ACC112 (cell line): ENCODE measurements around the gene CNOT6.
"Not testable (repeated sequence)": the region's sequence is repeated elsewhere in the genome, so short reads cannot be mapped to it uniquely, and the experiment has no call there.

Experiments
- H2AFZ ChIP-seq: fragments of 200-600 bp; sonication (generic); one replicate; pipeline ENCODE4 v1.6.0; 2017; ENCODE audit warnings: antibody characterized with exemption, low read length; ENCODE audit not compliant: unreplicated experiment
- H3K27ac ChIP-seq: fragments of 200-600 bp; sonication (generic); 2 replicates; pipeline ENCODE4 v1.5.1; 2014; ENCODE audit warnings: low read depth, mild to moderate bottlenecking, antibody characterized with exemption, low read length, moderate library complexity
- H3K27me3 ChIP-seq: fragments of 200-600 bp; sonication (generic); 2 replicates; pipeline ENCODE4 v1.6.1; 2014; ENCODE audit warnings: mild to moderate bottlenecking, antibody characterized with exemption, low read length, moderate library complexity, mixed read lengths; ENCODE audit not compliant: insufficient read depth
- H3K36me3 ChIP-seq: fragments of 200-600 bp; sonication (generic); 2 replicates; pipeline ENCODE4 v1.6.1; 2016; ENCODE audit warnings: mild to moderate bottlenecking, antibody characterized with exemption, low read length, moderate library complexity, mixed read lengths; ENCODE audit not compliant: insufficient read depth
- H3K4me1 ChIP-seq: fragments of 200-600 bp; sonication (generic); one replicate; pipeline ENCODE4 v1.6.1; 2016; ENCODE audit warnings: low read length, mixed read lengths; ENCODE audit not compliant: insufficient read depth, unreplicated experiment, control insufficient read depth
- H3K4me3 ChIP-seq: fragments of 200-600 bp; sonication (generic); 2 replicates; pipeline ENCODE4 v1.5.1; 2014; ENCODE audit warnings: mild to moderate bottlenecking, low read depth, low read length
- H3K79me2 ChIP-seq: fragments of 200-600 bp; sonication (generic); one replicate; pipeline ENCODE4 v1.6.0; 2016; ENCODE audit warnings: low read length; ENCODE audit not compliant: control insufficient read depth, unreplicated experiment, insufficient read depth

CNOT6 gene

DNA sequence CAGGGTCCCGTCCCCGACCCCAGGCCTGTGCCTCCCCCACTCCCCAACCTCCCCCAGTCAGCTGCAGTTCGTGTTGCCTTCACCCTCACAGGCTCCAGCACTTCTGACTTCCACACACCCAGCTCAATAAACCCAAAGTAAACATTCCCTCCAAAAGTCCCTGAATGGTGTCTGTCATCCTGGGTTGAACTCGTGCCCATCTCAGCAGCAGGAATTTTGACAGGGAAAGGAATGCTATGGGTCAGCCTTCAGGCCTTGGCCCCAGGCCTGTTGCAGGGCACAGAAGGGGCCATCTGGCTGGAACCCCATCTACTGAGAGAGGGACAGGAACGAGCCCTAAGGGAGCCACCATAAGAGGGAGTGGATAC, 29.6 kb upstream of the CNOT6 start:
- Histone ChIP-seq H3K36me3 (no peaks in the 10 kb centered on the region), H3K79me2 (no peaks in the 10 kb centered on the region), H3K4me3 (no peak overlapping the region), H3K27me3 (no peaks in the 10 kb centered on the region), H3K27ac (no peak overlapping the region), H3K4me1 (no peaks in the 10 kb centered on the region), H2AFZ (no peak overlapping the region)

DNA sequence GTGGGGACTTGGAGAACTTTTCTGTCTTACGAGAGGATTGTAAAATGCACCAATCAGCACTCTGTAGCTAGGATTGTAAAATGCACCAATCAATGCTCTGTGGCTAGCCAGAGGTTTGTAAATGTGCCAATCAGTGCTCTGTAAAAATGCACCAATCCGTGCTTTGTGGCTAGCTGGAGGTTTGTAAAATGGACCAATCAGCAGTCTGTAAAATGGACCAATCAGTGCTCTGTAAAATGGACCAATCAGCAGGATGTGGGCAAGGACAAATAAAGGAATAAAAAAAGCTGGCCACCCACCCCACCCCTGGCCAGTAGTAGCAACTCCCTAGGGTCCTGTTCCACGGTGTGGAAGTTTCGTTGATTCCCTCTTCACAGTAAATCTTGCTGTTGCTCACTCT, 29.1 kb upstream of the CNOT6 start:
- not testable (repeated sequence) for H3K4me3 ChIP-seq, H3K27ac ChIP-seq, H3K27me3 ChIP-seq, H2AFZ ChIP-seq, H3K79me2 ChIP-seq, H3K4me1 ChIP-seq, H3K36me3 ChIP-seq

DNA sequence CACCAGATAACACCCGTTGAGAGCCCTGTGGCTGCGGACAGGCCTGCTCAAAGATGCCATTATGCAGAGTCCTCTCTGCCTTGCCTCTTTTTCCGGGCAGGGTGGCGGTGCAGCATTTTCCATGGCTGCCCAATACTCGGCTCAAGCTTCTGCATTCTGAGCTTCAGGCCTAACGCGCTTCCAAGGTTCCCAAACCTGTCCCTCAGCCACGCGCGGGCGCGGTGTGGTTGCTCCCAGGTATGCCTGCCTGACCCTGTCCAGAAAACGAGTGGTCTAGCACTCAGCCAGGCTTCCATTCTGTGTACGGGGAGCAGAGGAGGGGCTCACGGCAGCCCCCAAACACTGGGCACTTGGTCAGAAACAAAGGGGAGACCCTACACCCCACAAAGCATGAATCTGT, 27.9 kb upstream of the CNOT6 start:
- no peak overlapping the region for H2AFZ ChIP-seq
- no peak overlapping the region for H3K4me3 ChIP-seq
- H3K79me2 ChIP-seq = no peaks in the 10 kb centered on the region
- H3K27me3 ChIP-seq = no peaks in the 10 kb centered on the region
- H3K4me1 ChIP-seq = no peaks in the 10 kb centered on the region
- no peak overlapping the region for H3K27ac ChIP-seq
- no peaks in the 10 kb centered on the region for H3K36me3 ChIP-seq

DNA sequence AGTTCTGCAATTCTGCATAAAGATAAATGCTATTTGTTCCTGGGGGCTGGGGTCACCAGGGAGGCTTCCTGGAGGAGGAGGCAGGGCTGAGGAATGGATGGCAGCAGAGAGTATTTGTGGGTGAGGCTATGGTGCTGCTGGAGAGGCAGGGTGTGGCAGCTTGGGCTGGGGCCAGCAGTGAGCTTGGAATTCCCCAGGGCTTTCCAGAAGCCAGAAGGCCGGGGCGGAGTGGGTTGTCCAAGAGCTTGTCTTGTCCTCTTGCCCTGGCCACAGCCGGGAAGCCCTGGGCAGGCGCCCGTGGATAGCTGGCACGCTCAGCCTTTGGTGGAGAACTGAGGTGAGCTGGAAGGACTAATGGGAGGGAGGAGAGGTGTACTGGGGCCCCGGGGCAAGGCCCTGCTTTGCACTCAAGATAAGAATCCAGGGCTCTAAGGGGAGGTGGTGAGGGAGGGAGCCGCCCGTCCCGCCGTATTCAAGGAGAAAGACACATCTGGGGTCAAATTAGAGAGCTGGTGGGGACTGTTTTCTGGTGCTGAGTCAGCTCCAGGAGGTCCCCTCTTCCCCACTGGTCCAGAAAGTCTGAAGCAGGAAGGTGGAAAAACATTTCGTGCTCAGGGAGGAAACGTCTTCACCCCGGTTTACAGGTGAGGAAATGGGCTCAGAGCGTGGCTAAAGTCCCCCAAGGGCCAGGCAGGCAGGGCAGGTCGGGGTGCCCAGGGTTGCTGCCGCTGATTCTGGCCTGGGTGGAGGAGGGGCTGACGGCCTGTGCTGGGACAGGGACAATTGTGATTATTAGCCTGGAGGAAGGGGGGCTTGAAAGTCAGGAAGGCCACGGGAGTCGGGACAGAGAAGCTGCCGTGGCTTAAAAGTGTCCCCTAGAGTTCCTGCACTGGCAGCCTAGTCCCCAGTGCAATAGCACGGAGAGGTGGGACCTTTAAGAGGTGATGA, 26.9 kb upstream of the CNOT6 start:
- Histone ChIP-seq H3K27me3 (no peaks in the 10 kb centered on the region), H3K79me2 (no peaks in the 10 kb centered on the region), H2AFZ (no peak overlapping the region), H3K4me1 (no peaks in the 10 kb centered on the region), H3K36me3 (no peaks in the 10 kb centered on the region), H3K27ac (no peak overlapping the region), H3K4me3 (no peak overlapping the region)

DNA sequence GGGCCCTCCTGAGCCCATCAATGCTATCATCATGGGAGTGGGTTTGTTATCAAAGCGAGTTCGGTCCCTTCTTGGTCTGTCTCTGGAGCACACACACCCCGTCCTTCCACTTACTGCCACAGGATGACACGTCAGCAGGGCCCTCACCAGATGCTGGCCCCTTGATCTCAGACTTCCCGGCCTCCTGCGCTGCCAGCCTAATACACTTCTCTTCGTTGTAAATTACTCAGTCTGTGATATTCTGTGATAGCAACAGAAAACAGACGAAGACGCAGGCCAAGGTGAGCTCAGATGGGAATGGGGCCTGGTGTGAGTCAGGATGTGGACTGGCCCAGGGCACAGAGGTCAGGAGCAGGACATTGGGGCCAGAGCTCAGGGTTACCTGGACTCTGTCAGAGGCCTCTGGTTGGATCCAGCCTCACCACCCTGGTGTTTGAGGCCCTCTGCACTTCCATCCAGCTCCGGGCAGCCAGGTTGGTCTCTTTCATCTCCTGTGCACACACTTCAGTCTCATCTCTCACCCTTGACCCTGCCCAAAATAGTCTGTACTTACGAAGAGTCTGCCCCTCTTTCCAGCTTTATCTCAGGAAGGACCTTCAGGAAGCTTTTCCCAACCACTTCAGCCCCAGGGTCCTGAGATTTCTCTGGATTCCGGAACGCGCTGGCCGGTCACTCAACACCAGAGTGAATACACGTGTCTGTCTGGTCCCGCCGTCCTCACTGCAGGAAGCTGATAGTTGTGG, 26.0 kb upstream of the CNOT6 start:
- H3K27me3 ChIP-seq = no peaks in the 10 kb centered on the region
- no peaks in the 10 kb centered on the region for H3K79me2 ChIP-seq
- H3K27ac ChIP-seq = no peak overlapping the region
- H3K4me3 ChIP-seq = no peak overlapping the region
- no peaks in the 10 kb centered on the region for H3K4me1 ChIP-seq
- no peaks in the 10 kb centered on the region for H3K36me3 ChIP-seq
- H2AFZ ChIP-seq = no peak overlapping the region

DNA sequence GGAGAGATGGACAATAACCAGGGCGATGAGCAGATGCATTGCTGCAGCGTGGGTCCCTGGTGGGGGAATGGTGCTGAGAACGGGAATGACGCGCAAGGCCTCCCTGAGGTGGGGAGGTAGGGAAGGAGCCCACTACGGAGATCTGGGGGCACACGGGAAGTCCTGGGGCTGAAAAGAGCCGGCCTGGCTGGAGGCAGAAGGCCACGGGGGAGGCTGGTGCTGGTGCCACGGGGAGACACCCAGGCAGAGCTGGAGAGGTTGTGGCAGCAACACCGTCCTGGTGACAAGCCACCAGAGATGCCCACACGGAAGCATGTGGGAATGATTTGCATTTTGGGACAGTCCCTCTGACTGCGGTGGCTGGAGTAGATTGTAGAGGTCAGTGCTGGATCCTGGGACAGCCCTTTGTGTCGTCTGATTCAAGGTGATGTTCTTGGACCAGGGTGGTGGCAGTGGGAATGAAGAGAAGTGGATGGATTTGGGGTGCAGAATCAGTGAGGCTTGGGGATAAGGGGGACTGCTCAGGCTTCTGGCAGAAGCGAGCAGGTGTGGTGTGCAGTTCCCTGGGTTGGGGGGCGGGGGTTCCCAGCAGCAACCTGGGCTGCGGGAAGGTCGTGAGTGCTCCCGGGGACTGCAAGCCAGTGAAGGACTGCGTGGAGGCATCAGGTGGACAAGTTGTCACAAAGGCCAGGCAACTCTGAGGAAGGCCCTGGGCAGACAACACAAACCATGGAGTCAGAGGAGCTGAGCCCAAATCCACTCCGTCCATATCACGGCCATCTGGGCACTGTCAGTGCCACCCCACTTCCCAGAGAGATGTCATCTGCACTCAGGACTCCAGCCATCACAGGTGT, 25.2 kb upstream of the CNOT6 start:
- H3K79me2 ChIP-seq = no peaks in the 10 kb centered on the region
- H3K27me3 ChIP-seq = no peaks in the 10 kb centered on the region
- H3K36me3 ChIP-seq = no peaks in the 10 kb centered on the region
- no peaks in the 10 kb centered on the region for H3K4me1 ChIP-seq
- H3K4me3 ChIP-seq = no peak overlapping the region
- H2AFZ ChIP-seq = no peak overlapping the region
- no peak overlapping the region for H3K27ac ChIP-seq

DNA sequence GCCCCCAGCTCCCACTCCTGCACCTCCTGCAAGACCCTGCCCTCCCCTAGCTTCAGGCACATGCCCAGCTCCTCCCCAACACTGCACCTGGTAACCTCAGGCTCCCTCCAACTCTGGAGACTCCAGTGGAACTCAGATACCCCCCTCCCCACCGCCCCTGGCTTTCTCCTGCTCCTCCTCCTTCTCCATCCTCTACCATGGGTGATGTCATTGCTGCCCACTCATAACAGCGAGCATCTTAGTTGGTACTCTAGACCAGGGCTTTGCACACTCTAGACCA, 24.7 kb upstream of the CNOT6 start:
- H3K36me3 ChIP-seq = no peaks in the 10 kb centered on the region
- no peaks in the 10 kb centered on the region for H3K4me1 ChIP-seq
- no peak overlapping the region for H2AFZ ChIP-seq
- H3K27me3 ChIP-seq = no peaks in the 10 kb centered on the region
- H3K79me2 ChIP-seq = no peaks in the 10 kb centered on the region
- H3K27ac ChIP-seq = no peak overlapping the region
- H3K4me3 ChIP-seq = no peak overlapping the region

DNA sequence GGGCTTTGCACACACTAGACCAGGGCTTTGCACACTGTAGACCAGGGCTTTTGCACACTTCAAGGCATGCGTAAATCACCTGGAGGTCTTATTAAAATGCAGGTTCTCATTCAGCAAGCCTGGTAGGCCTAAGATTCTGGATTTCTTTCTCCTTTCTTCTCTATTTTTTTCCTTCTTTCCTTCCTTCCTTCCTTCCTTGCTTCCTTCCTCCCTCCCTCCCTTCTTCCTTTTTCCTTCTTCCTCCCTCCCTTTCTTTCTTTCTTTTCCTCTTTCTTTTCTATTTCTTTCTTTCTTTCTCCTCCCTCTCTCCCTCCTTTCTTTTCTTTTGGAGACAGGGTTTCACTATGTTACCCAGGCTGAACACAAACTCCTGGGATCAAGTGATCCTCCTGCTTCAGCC, 24.3 kb upstream of the CNOT6 start:
- H3K36me3 ChIP-seq = no peaks in the 10 kb centered on the region
- H3K4me1 ChIP-seq = no peaks in the 10 kb centered on the region
- no peaks in the 10 kb centered on the region for H3K79me2 ChIP-seq
- H3K27ac ChIP-seq = no peak overlapping the region
- no peak overlapping the region for H3K4me3 ChIP-seq
- H2AFZ ChIP-seq = no peak overlapping the region
- no peaks in the 10 kb centered on the region for H3K27me3 ChIP-seq

DNA sequence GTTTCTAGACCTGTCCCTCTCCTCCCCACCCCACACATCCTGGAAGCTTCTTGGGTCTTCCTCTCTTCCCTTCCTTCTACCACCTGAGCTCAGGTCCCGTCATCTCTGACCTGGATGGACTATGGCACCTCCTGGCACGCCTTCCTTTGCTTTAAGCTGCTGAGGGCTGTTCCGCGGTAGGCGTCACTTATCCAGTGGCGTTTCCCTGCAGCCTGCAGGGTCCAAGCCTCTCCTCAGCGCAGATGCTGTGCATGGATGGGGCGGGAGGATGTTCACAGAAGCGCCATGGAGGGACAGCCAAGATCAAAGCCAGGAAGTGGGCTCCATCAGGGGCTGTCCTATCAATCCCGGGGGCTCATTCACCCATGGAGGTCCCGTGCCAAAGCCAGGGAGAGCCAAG, 23.8 kb upstream of the CNOT6 start:
- no peaks in the 10 kb centered on the region for H3K36me3 ChIP-seq
- H3K27ac ChIP-seq = no peak overlapping the region
- no peak overlapping the region for H2AFZ ChIP-seq
- no peaks in the 10 kb centered on the region for H3K4me1 ChIP-seq
- no peak overlapping the region for H3K4me3 ChIP-seq
- H3K27me3 ChIP-seq = no peaks in the 10 kb centered on the region
- no peaks in the 10 kb centered on the region for H3K79me2 ChIP-seq

DNA sequence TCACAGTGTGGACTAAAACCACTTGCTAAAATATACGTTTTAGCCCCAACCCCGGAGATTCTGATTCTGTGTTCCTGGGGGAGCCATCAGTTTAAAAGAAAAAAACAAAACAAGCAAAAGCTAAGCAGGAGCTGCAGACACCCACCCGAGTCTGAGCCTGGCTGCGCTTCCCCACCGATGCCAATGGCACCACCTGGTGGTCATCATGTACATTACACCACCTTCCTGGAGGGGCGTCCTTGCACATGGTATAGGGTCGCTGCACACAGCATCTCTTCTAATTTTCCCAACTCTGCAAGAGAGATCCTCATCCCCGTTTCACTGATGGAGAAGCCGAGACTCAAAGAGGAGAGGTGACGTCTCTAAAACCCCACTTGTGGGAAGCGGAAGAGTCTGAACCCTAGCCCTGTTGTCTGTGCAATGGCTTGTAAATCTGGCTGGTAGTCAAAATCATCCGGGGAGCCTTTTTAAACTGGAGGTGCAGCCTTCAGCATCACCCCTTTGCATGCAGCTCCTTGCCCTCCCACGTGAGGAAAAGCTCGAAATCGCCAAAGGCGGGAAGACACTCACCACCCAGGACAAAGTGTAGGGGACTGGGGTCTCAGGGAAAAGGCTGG, 23.1 kb upstream of the CNOT6 start:
- Histone ChIP-seq H3K36me3 (no peaks in the 10 kb centered on the region), H3K27me3 (no peaks in the 10 kb centered on the region), H3K4me3 (no peak overlapping the region), H3K4me1 (no peaks in the 10 kb centered on the region), H3K79me2 (no peaks in the 10 kb centered on the region), H3K27ac (no peak overlapping the region), H2AFZ (no peak overlapping the region)
